B cell (primary cell): ENCODE measurements around the gene TYSND1. TPM values are rescaled to one million over a fixed set of nuclear protein-coding genes. Genes with fewer than 3 reads are reported as not detected.

Experiments
- ATAC-seq: fragments of 200-7000 bp; cut with Tn5 transposase; one replicate; pipeline ENCODE4 v1.10.0; 2021; ENCODE audit warnings: low read depth, mild to moderate bottlenecking, moderate number of reproducible peaks, moderate library complexity
- CTCF ChIA-PET: fragments of 350-600 bp; sonication (Branson Sonifier 250); formaldehyde crosslinking; loops from one replicate; lab custom pipeline; 2021; ENCODE audit warnings: antibody characterized with exemption, inconsistent platforms; lab: Charles Lee
- POLR2A ChIA-PET: fragments of 350-600 bp; sonication (Branson Sonifier 250); formaldehyde crosslinking; loops from one replicate; lab custom pipeline; 2021; ENCODE audit warnings: antibody characterized with exemption; lab: Charles Lee
- DNase-seq: peaks from one replicate; pipeline ENCODE4 v3.0.0; 2013
- H2AFZ ChIP-seq: 2 replicates; pipeline ENCODE4 v1.6.1; 2012; ENCODE audit warnings: mild to moderate bottlenecking, low read depth, low read length; ENCODE audit not compliant: insufficient read depth, poor library complexity, severe bottlenecking
- H3K27ac ChIP-seq, 2 donors: 1 replicate in 1 of 2; 2 replicates in 1 of 2; pipeline ENCODE4 v1.5.1; 2012 to 2013; ENCODE audit warnings: low read length in 2 of 2, mild to moderate bottlenecking in 2 of 2, moderate library complexity in 1 of 2
- H3K27me3 ChIP-seq, 4 experiments: fragments of 200-600 bp in 1 of 4; sonication (generic) in 1 of 4; replicated peaks in 1 of 4; 1 replicate in 2 of 4; 2 replicates in 2 of 4; pipeline versions ENCODE4 v1.6.1 to v1.7.0; 2013 to 2016; ENCODE audit warnings: low read length in 3 of 4, mild to moderate bottlenecking in 2 of 4, mixed read lengths in 1 of 4, moderate library complexity in 1 of 4; ENCODE audit not compliant: insufficient read depth in 4 of 4, control insufficient read depth in 3 of 4; ENCODE audit errors: control extremely low read depth in 1 of 4
- H3K36me3 ChIP-seq, 2 experiments: replicated peaks in 1 of 2; 1 replicate in 1 of 2; 2 replicates in 1 of 2; pipeline versions ENCODE4 v1.6.1 to v1.7.1; 2013; ENCODE audit warnings: low read length in 1 of 2; ENCODE audit not compliant: insufficient read depth in 2 of 2, control insufficient read depth in 1 of 2; ENCODE audit errors: control extremely low read depth in 1 of 2, extremely low read depth in 1 of 2
- H3K4me1 ChIP-seq, 2 donors: fragments of 200-600 bp in 1 of 2; sonication (generic) in 1 of 2; 1 replicate in 1 of 2; 2 replicates in 1 of 2; pipeline versions ENCODE4 v1.5.1 to v1.6.1; 2013 to 2017; ENCODE audit warnings: low read length in 2 of 2; ENCODE audit not compliant: control insufficient read depth in 2 of 2, insufficient read depth in 2 of 2
- H3K4me2 ChIP-seq: replicated peaks from 2 replicates; pipeline ENCODE3; 2012; ENCODE audit warnings: mild to moderate bottlenecking, low read depth, low read length; ENCODE audit not compliant: poor library complexity, severe bottlenecking
- H3K4me3 ChIP-seq, 5 experiments: fragments of 200-600 bp in 1 of 5; sonication (generic) in 1 of 5; 1 replicate in 3 of 5; 2 replicates in 2 of 5; pipeline versions ENCODE4 v1.5.1 to v1.7.0; 2011 to 2016; ENCODE audit warnings: low read length in 4 of 5, mild to moderate bottlenecking in 4 of 5, low read depth in 2 of 5, control low read depth in 1 of 5, moderate library complexity in 1 of 5; ENCODE audit not compliant: insufficient read depth in 1 of 5; ENCODE audit errors: control extremely low read depth in 1 of 5, extremely low read depth in 1 of 5
- H3K79me2 ChIP-seq: fragments of 200-600 bp; sonication (generic); one replicate; pipeline ENCODE4 v1.6.0; 2016; ENCODE audit warnings: low read length; ENCODE audit not compliant: control insufficient read depth, insufficient read depth
- H3K9ac ChIP-seq: fragments of 200-600 bp; sonication (generic); 2 replicates; pipeline ENCODE4 v1.6.1; 2017; ENCODE audit warnings: mild to moderate bottlenecking, low read length, moderate library complexity
- H3K9me3 ChIP-seq, 3 donors: one replicate each; pipeline versions ENCODE4 v1.6.1 to v1.7.1; 2013; ENCODE audit warnings: low read length in 2 of 3; ENCODE audit not compliant: control insufficient read depth in 2 of 3, insufficient read depth in 1 of 3; ENCODE audit errors: control extremely low read depth in 1 of 3
- H4K20me1 ChIP-seq: 2 replicates; pipeline ENCODE4 v1.6.0; 2012; ENCODE audit warnings: mild to moderate bottlenecking, low read length; ENCODE audit not compliant: insufficient read depth, control insufficient read depth, poor library complexity, severe bottlenecking
- H3K27ac Mint-ChIP-seq: one replicate; pipeline ENCODE4 v1.8.0; 2021; ENCODE audit warnings: mixed read lengths
- H3K27me3 Mint-ChIP-seq: one replicate; pipeline ENCODE4 v1.8.0; 2021; ENCODE audit warnings: mixed read lengths
- H3K4me1 Mint-ChIP-seq: one replicate; pipeline ENCODE4 v1.8.0; 2021; ENCODE audit warnings: mixed read lengths
- H3K4me3 Mint-ChIP-seq: one replicate; pipeline ENCODE4 v1.8.0; 2021; ENCODE audit warnings: mixed read lengths
- H3K9me3 Mint-ChIP-seq: one replicate; pipeline ENCODE4 v1.8.0; 2022; ENCODE audit warnings: mixed read lengths; ENCODE audit not compliant: insufficient read depth
- EZH2 ChIP-seq: IDR thresholded peaks from 2 replicates; pipeline ENCODE4 v1.6.1; 2012; ENCODE audit warnings: borderline replicate concordance, low read depth, mild to moderate bottlenecking, moderate library complexity, low read length; ENCODE audit not compliant: insufficient read depth, poor library complexity, severe bottlenecking
- WGBS: methylation state at CpG from one replicate; pipeline ENCODE4 v1.1.5; 2013; ENCODE audit warnings: missing lambda C conversion rate; ENCODE audit not compliant: insufficient coverage; 5-methylcytosine and 5-hydroxymethylcytosine counted together
- intact Hi-C: fragments of 100-400 bp; cut with micrococcal nuclease; formaldehyde crosslinking; loops from one replicate; pipeline ENCODE4 v1.10.0; 2022
- polyA plus RNA-seq: library from polyadenylated mRNA; depleted of rRNA; stranded (reverse); fragments of >200 nt; gene quantifications from 2 replicates; pipeline ENCODE4 v1.2.3, GENCODE V29; 2012
- total RNA-seq, 2 donors: library from RNA; stranded (reverse); fragments of 120-200 nt in 1 of 2; gene quantifications; 1 replicate in 1 of 2; 2 replicates in 1 of 2; pipeline versions ENCODE4 v1.2.3 to v1.2.4, GENCODE V29; 2013 to 2022
- TF ChIP-seq, protein P1 (sequence below): fragments of 200-600 bp; IDR thresholded peaks from one replicate; pipeline ENCODE4 v1.8.0; 2022; ENCODE audit warnings: antibody characterized with exemption, mild to moderate bottlenecking

The TYSND1 gene
- total and polyA plus RNA-seq, 2 donors (not counting 1 experiment from before 2014, with no cell fraction given): 28.0 to 34.1 TPM

DNA sequence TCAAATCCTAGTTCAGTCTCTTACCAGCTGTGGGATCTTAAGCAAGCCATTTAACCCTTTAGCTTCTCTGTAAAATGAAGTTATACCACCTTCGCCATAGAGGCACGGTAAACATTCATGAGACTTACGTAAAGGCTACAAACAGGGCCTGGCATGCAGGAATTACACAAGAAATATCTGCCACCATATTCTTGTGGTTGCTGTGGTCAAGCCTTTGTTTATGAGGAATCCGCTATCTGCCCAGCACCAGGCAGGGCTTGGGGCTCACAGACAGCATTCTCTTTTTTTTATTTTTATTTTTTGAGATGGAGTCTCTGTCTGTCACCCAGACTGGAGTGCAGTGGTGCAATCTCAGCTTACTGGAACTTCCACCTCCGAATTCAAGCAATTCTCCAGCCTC lies 23.8 kb downstream of the TYSND1 start:
- Histone ChIP-seq H3K9ac (no peak overlapping the region), H3K79me2 (no peaks in the 10 kb centered on the region), H2AFZ (no peak overlapping the region), H3K4me2 (no peak overlapping the region), H3K4me1 (peaks cover 0 to 4% of the 10 kb centered on the region in 2 donors), H3K9me3 (no peaks in the 10 kb centered on the region), H3K27ac (no peak overlapping the region), H4K20me1 (no peaks in the 10 kb centered on the region), H3K27me3 (no peaks in the 10 kb centered on the region), H3K4me3 (no peak overlapping the region), H3K36me3 (peaks cover 0 to 6% of the 10 kb centered on the region in 2 experiments)
- ATAC-seq: no peak
- H3K27me3 Mint-ChIP-seq: no peaks in the 10 kb centered on the region
- H3K27ac Mint-ChIP-seq: no peak overlapping the region
- WGBS: 100% methylated on average over 3 of the region's 5 CpGs
- H3K4me1 Mint-ChIP-seq: peaks cover 7% of the 10 kb centered on the region
- DNase-seq: no peak
- POLR2A ChIA-PET: no interaction called here
- CTCF ChIA-PET: no interaction called here
- H3K4me3 Mint-ChIP-seq: no peak overlapping the region
- no peaks in the 10 kb centered on the region for H3K9me3 Mint-ChIP-seq
- intact Hi-C loops: no loop called here
- TF ChIP-seq, protein P1, sequence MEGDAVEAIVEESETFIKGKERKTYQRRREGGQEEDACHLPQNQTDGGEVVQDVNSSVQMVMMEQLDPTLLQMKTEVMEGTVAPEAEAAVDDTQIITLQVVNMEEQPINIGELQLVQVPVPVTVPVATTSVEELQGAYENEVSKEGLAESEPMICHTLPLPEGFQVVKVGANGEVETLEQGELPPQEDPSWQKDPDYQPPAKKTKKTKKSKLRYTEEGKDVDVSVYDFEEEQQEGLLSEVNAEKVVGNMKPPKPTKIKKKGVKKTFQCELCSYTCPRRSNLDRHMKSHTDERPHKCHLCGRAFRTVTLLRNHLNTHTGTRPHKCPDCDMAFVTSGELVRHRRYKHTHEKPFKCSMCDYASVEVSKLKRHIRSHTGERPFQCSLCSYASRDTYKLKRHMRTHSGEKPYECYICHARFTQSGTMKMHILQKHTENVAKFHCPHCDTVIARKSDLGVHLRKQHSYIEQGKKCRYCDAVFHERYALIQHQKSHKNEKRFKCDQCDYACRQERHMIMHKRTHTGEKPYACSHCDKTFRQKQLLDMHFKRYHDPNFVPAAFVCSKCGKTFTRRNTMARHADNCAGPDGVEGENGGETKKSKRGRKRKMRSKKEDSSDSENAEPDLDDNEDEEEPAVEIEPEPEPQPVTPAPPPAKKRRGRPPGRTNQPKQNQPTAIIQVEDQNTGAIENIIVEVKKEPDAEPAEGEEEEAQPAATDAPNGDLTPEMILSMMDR: no peak
- TF ChIP-seq EZH2: no peak

DNA sequence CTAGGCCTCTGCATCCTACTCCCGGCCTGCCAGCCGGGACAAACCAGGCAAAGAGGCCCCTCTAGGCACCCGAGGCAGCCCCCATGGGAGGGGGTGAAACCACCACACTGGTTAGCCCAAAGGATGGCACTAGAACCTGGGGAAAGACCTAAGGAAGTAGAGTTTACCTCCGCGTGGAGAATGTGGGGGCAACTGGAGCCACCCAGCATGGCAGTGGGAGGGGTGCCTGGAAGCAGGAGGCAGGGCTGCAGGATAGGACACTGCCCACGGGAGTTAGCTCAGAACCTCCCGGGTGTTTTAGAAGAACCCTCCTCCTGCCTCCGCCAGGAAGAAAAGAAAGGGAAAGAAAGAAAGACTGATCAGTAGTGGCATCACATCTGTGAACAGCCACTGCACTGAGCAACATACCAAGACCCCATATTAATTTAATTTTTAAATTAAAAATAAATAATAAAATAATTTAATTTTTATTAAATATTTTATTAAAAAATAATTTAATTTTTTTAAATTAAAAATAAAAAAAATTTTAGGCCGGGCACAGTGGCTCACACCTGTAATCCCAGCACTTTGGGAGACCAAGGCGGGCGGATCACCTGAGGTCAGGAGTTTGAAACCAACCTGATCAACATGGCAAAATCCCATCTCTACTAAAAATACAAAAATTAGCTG lies 25.1 kb downstream of the TYSND1 start:
- Mint-ChIP-seq H3K4me1 (peaks cover 6% of the 10 kb centered on the region), H3K27me3 (no peaks in the 10 kb centered on the region), H3K9me3 (no peaks in the 10 kb centered on the region), H3K4me3 (no peak overlapping the region), H3K27ac (no peak overlapping the region)
- Histone ChIP-seq H3K79me2 (no peaks in the 10 kb centered on the region), H3K4me3 (no peak overlapping the region), H2AFZ (no peak overlapping the region), H3K27ac (no peak overlapping the region), H4K20me1 (no peaks in the 10 kb centered on the region), H3K9ac (no peak overlapping the region), H3K27me3 (no peaks in the 10 kb centered on the region), H3K36me3 (peaks cover 0 to 6% of the 10 kb centered on the region in 2 experiments), H3K4me2 (no peak overlapping the region), H3K9me3 (no peaks in the 10 kb centered on the region), H3K4me1 (peaks cover 0 to 4% of the 10 kb centered on the region in 2 donors)
- TF ChIP-seq EZH2: no peak
- TF ChIP-seq, protein P1: no peak
- POLR2A ChIA-PET: no interaction called here
- no peak for ATAC-seq
- intact Hi-C loops: no loop called here
- 97% methylated on average over 7 of the region's 11 CpGs for WGBS
- CTCF ChIA-PET: interaction anchor here (7.5 kb wide), 1 partner anchor 23 kb away, joined by 131 read pairs; the partner anchor contains the start of gene TYSND1
- no peak for DNase-seq
